SJSA1 (cell line): Measurements from ENCODE around the gene MYO1D. TPM values are rescaled to one million over a fixed set of nuclear protein-coding genes. Genes with fewer than 3 reads are reported as not detected.

Experiments used
- DNase-seq, 2 experiments: peaks; one replicate each; pipeline ENCODE4 v3.0.0-alpha.2; 2015 to 2020; ENCODE audit warnings: low spot score in 2 of 2, low read depth in 1 of 2
- H3K27ac ChIP-seq: fragments of 250-450 bp; sonication (Bioruptor Pico); 2 replicates; pipeline ENCODE4 v1.5.1; 2020; ENCODE audit warnings: mild to moderate bottlenecking, moderate library complexity
- H3K27me3 ChIP-seq: fragments of 250-450 bp; sonication (Bioruptor Pico); replicated peaks from 2 replicates; pipeline ENCODE4 v1.5.1; 2020; ENCODE audit warnings: mild to moderate bottlenecking, moderate library complexity
- H3K36me3 ChIP-seq: fragments of 250-450 bp; sonication (Bioruptor Pico); 2 replicates; pipeline ENCODE4 v1.5.1; 2020; ENCODE audit warnings: mild to moderate bottlenecking
- H3K4me1 ChIP-seq: fragments of 250-450 bp; sonication (Bioruptor Pico); replicated peaks from 2 replicates; pipeline ENCODE4 v1.6.1; 2021; ENCODE audit warnings: mild to moderate bottlenecking
- H3K4me3 ChIP-seq: fragments of 250-450 bp; sonication (Bioruptor Pico); 2 replicates; pipeline ENCODE4 v1.5.1; 2020; ENCODE audit warnings: mild to moderate bottlenecking
- H3K9me3 ChIP-seq: fragments of 250-450 bp; sonication (Bioruptor Pico); replicated peaks from 2 replicates; pipeline ENCODE4 v1.5.1; 2020; ENCODE audit warnings: mild to moderate bottlenecking
- total RNA-seq: library from RNA; depleted of rRNA; stranded (reverse); fragments of >200 nt; shearing (Covaris generic); gene quantifications from 2 replicates; pipeline ENCODE4 v1.2.3, GENCODE V29; 2014

MYO1D gene
- total RNA-seq, 1 experiment from 2014 or later: 1.1 TPM

- no peaks in the 10 kb centered on the region for H3K36me3 ChIP-seq
- 0 out of 2 replicates have a peak, but pooled peaks cover 3% of the 10 kb centered on the region for H3K27me3 ChIP-seq
- H3K27ac ChIP-seq: no peak overlapping the region
- H3K4me3 ChIP-seq: no peak overlapping the region
- no peaks in the 10 kb centered on the region; the same call in 1 of the 2 replicates for H3K9me3 ChIP-seq
- no peaks in the 10 kb centered on the region for H3K4me1 ChIP-seq
- no peak for DNase-seq
These were observed 275.1 kb downstream of the MYO1D start for GRCh38 chr17:32601866-32602265.

GRCh38 chr17:32596628-32597027 is 280.3 kb downstream of the MYO1D start:
- Histone ChIP-seq H3K4me1 (no peaks in the 10 kb centered on the region), H3K36me3 (no peaks in the 10 kb centered on the region)
- no peak for DNase-seq

GRCh38 chr17:32596206-32596605 is 280.7 kb downstream of the MYO1D start:
- H3K27ac ChIP-seq: no peak overlapping the region
- H3K27me3 ChIP-seq: no peaks in the 10 kb centered on the region
- no peak for DNase-seq
- no peaks in the 10 kb centered on the region; the same call in 1 of the 2 replicates for H3K9me3 ChIP-seq
- H3K36me3 ChIP-seq: no peaks in the 10 kb centered on the region
- no peaks in the 10 kb centered on the region for H3K4me1 ChIP-seq
- no peak overlapping the region for H3K4me3 ChIP-seq

More at GRCh38 chr17:32596628-32597027, 280.3 kb downstream of the MYO1D start:
- Histone ChIP-seq H3K27me3 (no peaks in the 10 kb centered on the region), H3K4me3 (no peak overlapping the region), H3K27ac (no peak overlapping the region), H3K9me3 (no peaks in the 10 kb centered on the region; the same call in 1 of the 2 replicates)

- H3K36me3 ChIP-seq: no peaks in the 10 kb centered on the region
- no peak overlapping the region for H3K4me3 ChIP-seq
- no peaks in the 10 kb centered on the region for H3K27me3 ChIP-seq
- no peak for DNase-seq
- H3K27ac ChIP-seq: no peak overlapping the region
- no peaks in the 10 kb centered on the region for H3K9me3 ChIP-seq
- H3K4me1 ChIP-seq: no peaks in the 10 kb centered on the region
These were observed 283.9 kb downstream of the MYO1D start for GRCh38 chr17:32593003-32593402.

- DNase-seq: no peak
- Histone ChIP-seq H3K27ac (no peak overlapping the region), H3K4me1 (no peaks in the 10 kb centered on the region), H3K9me3 (no peaks in the 10 kb centered on the region), H3K36me3 (no peaks in the 10 kb centered on the region), H3K27me3 (no peaks in the 10 kb centered on the region), H3K4me3 (no peak overlapping the region)
These were observed 285.5 kb downstream of the MYO1D start for GRCh38 chr17:32591405-32591804.

- Histone ChIP-seq H3K27me3 (no peaks in the 10 kb centered on the region), H3K4me1 (no peaks in the 10 kb centered on the region), H3K27ac (no peak overlapping the region), H3K36me3 (no peaks in the 10 kb centered on the region), H3K4me3 (no peak overlapping the region), H3K9me3 (no peaks in the 10 kb centered on the region)
- DNase-seq: no peak
These were observed 285.9 kb downstream of the MYO1D start for GRCh38 chr17:32590974-32591373.

GRCh38 chr17:32588982-32589381 is 287.9 kb downstream of the MYO1D start:
- no peak for DNase-seq
- no peaks in the 10 kb centered on the region for H3K4me1 ChIP-seq
- no peak overlapping the region for H3K27ac ChIP-seq

GRCh38 chr17:32588135-32588534 is 288.8 kb downstream of the MYO1D start:
- no peak overlapping the region for H3K4me3 ChIP-seq
- no peak for DNase-seq
- no peaks in the 10 kb centered on the region for H3K9me3 ChIP-seq
- no peaks in the 10 kb centered on the region for H3K27me3 ChIP-seq
- H3K27ac ChIP-seq: no peak overlapping the region
- no peaks in the 10 kb centered on the region for H3K36me3 ChIP-seq
- H3K4me1 ChIP-seq: no peaks in the 10 kb centered on the region

More at GRCh38 chr17:32588982-32589381, 287.9 kb downstream of the MYO1D start:
- H3K9me3 ChIP-seq: no peaks in the 10 kb centered on the region
- H3K27me3 ChIP-seq: no peaks in the 10 kb centered on the region
- no peaks in the 10 kb centered on the region for H3K36me3 ChIP-seq
- H3K4me3 ChIP-seq: no peak overlapping the region

- no peak overlapping the region for H3K27ac ChIP-seq
- no peaks in the 10 kb centered on the region for H3K9me3 ChIP-seq
- H3K4me3 ChIP-seq: no peak overlapping the region
- no peaks in the 10 kb centered on the region for H3K4me1 ChIP-seq
- H3K36me3 ChIP-seq: no peaks in the 10 kb centered on the region
- DNase-seq: no peak
- no peaks in the 10 kb centered on the region for H3K27me3 ChIP-seq
These were observed 290.3 kb downstream of the MYO1D start for GRCh38 chr17:32586666-32587065.

- Histone ChIP-seq H3K27me3 (no peaks in the 10 kb centered on the region), H3K36me3 (no peaks in the 10 kb centered on the region), H3K4me3 (no peak overlapping the region), H3K4me1 (no peaks in the 10 kb centered on the region), H3K9me3 (no peaks in the 10 kb centered on the region), H3K27ac (no peak overlapping the region)
- DNase-seq: no peak
These were observed 292.1 kb downstream of the MYO1D start for GRCh38 chr17:32584792-32585191.

GRCh38 chr17:32583053-32583452 is 293.9 kb downstream of the MYO1D start:
- DNase-seq: no peak

GRCh38 chr17:32575852-32576251 is 301.1 kb downstream of the MYO1D start:
- no peak for DNase-seq
- no peak overlapping the region for H3K4me3 ChIP-seq
- no peak overlapping the region for H3K27ac ChIP-seq
- 0 out of 2 replicates have a peak, but pooled peaks cover 6% of the 10 kb centered on the region for H3K27me3 ChIP-seq
- no peaks in the 10 kb centered on the region for H3K4me1 ChIP-seq
- no peaks in the 10 kb centered on the region for H3K36me3 ChIP-seq
- no peaks in the 10 kb centered on the region for H3K9me3 ChIP-seq

More at GRCh38 chr17:32583053-32583452, 293.9 kb downstream of the MYO1D start:
- no peaks in the 10 kb centered on the region for H3K27me3 ChIP-seq
- H3K36me3 ChIP-seq: no peaks in the 10 kb centered on the region
- no peaks in the 10 kb centered on the region for H3K4me1 ChIP-seq
- H3K27ac ChIP-seq: no peak overlapping the region
- H3K4me3 ChIP-seq: no peak overlapping the region
- no peaks in the 10 kb centered on the region for H3K9me3 ChIP-seq

GRCh38 chr17:32570081-32570396 is 306.9 kb downstream of the MYO1D start:
- Histone ChIP-seq H3K36me3 (no peaks in the 10 kb centered on the region), H3K4me3 (no peak overlapping the region), H3K4me1 (no peaks in the 10 kb centered on the region), H3K27ac (no peak overlapping the region), H3K9me3 (no peaks in the 10 kb centered on the region), H3K27me3 (no peaks in the 10 kb centered on the region)
- no peak for DNase-seq

- no peak overlapping the region for H3K4me3 ChIP-seq
- no peaks in the 10 kb centered on the region for H3K4me1 ChIP-seq
- no peak for DNase-seq
- no peak overlapping the region for H3K27ac ChIP-seq
- H3K9me3 ChIP-seq: no peaks in the 10 kb centered on the region
- no peaks in the 10 kb centered on the region for H3K27me3 ChIP-seq
- H3K36me3 ChIP-seq: no peaks in the 10 kb centered on the region
These were observed 307.5 kb downstream of the MYO1D start for GRCh38 chr17:32569171-32570080.
